GM12801 (cell line): Measurements from ENCODE around the gene KIF1B.

Experiments used
- TF ChIP-seq, protein P1 (sequence below): IDR thresholded peaks from one replicate; pipeline ENCODE4 v1.5.1; 2011; ENCODE audit warnings: control low read depth; ENCODE audit not compliant: insufficient read length; ENCODE audit errors: extremely low read depth

KIF1B gene

DNA sequence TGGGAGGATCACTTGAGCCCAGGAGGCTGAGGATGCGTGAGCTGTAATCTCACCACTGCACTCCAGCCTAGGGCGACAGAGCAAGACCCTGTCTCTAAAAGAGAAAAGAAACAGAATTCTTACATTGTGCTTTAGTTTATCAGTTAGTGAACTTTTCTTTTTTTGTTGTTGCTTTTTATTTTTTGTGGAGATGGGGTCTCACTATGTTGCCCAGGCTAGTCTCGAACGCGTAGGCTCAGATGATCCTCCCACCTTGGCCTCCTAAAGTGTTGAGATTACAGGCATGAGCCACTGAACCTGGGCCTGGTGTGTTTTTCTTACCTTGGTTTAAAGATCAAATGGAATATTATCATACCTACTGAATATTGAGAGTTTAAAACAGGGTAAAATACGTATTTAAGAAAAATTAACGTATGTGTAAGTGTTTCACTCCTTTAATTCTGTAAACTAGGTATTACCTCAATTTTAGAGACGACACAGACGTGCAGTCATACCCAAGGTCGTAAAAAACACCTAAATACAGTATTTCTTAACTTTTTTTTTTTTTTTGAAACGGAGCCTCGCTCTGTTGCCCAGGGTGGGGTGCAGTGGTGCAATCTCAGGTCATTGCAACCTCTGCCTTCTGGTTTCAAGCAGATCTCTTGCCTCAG, 39.6 kb downstream of the KIF1B start:
- TF ChIP-seq, protein P1, sequence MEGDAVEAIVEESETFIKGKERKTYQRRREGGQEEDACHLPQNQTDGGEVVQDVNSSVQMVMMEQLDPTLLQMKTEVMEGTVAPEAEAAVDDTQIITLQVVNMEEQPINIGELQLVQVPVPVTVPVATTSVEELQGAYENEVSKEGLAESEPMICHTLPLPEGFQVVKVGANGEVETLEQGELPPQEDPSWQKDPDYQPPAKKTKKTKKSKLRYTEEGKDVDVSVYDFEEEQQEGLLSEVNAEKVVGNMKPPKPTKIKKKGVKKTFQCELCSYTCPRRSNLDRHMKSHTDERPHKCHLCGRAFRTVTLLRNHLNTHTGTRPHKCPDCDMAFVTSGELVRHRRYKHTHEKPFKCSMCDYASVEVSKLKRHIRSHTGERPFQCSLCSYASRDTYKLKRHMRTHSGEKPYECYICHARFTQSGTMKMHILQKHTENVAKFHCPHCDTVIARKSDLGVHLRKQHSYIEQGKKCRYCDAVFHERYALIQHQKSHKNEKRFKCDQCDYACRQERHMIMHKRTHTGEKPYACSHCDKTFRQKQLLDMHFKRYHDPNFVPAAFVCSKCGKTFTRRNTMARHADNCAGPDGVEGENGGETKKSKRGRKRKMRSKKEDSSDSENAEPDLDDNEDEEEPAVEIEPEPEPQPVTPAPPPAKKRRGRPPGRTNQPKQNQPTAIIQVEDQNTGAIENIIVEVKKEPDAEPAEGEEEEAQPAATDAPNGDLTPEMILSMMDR = no peak

DNA sequence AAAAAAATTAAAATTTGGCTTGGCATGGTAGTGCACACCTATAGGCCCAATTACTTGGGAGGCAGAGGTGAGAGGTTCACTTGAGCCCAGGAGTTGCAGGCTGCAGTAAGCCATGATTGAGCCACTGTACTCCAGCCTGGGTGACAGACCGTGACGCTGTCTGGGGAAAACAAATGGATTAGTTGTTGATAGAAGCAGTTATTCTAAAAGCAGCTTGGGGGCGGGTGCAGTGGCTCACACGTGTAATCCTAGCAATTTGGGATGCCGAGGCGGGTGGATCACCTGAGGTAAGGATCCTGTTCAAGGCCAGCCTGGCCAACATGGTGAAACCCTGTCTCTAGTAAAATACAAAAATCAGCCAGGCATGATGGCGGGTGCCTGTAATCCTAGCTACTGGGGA, 40.3 kb downstream of the KIF1B start:
- TF ChIP-seq, protein P1 = no peak

DNA sequence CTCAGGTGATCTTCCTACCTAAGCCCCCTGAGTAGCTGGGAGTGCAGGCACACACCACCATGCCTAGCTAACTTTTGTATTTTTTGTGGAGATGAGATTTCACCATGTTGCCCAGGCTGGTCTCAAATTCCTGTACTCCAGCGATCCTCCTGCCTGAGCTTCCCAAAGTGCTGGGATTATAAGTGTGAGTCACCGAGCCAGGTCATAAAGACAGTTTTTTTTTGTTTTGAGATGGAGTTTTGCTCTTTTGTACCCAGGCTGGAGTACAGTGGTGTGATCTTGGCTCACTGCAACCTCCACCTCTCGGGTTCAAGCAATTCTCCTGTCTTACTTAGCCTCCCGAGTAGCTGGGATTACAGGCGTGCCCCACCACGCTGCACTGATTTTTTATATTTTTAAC, 42.1 kb downstream of the KIF1B start:
- TF ChIP-seq, protein P1 = no peak

DNA sequence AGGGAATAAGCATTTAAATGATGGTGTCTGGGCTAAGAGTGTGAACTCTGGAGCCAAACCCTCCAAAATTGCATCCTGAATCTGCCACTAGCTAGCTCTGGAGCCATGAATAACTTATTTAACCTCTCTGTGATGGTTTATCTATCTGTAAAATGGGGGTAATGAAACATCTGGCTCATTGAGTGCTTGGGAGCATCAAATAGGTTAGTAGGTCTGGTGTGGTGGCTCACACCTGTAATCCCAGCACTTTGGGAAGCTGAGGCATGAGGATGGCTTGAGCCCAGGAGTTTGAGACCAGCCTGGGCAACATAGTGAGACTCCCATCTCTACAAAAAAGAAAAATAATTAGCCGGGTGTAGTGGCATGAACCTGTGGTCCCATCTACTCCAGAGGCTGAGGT, 42.8 kb downstream of the KIF1B start:
- TF ChIP-seq, protein P1 = no peak

DNA sequence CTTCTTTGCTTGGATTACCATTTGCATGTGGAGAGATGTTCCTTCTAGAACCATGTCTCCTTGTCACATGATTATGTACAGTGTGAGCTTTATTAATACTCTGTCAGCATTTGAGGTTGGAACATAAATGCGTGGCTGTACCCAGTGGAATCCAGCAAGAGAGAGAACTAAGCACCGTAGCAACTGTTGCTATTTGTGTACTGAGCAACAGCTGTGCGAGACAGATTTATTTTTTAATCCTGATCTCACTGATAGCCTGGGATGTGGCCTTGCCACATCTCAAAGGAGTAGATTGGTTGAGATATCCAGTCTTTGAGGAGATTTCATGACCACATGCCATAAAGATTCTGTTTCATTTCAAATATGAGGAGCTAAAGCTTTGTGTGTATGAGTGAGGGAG, 43.4 kb downstream of the KIF1B start:
- TF ChIP-seq, protein P1 = no peak

DNA sequence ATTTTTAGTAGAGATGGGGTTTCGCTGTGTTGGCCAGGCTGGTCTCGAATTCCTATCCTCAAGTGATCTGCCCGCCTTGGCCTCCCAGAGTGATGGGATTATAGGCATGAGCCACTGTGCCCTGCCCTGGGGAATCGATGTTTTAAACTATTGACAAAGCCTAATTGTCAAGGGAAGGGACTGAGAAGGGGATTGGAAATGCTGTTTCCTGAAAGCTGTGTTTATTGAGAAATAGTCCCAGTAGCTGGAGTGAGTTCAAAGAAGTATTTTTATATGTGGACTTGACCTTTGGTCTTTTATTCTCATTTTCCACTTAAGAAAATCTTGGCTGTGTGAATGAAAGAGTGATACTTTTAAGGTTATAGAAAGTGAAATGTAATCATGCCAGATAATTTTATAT, 47.5 kb downstream of the KIF1B start:
- TF ChIP-seq, protein P1 = no peak

DNA sequence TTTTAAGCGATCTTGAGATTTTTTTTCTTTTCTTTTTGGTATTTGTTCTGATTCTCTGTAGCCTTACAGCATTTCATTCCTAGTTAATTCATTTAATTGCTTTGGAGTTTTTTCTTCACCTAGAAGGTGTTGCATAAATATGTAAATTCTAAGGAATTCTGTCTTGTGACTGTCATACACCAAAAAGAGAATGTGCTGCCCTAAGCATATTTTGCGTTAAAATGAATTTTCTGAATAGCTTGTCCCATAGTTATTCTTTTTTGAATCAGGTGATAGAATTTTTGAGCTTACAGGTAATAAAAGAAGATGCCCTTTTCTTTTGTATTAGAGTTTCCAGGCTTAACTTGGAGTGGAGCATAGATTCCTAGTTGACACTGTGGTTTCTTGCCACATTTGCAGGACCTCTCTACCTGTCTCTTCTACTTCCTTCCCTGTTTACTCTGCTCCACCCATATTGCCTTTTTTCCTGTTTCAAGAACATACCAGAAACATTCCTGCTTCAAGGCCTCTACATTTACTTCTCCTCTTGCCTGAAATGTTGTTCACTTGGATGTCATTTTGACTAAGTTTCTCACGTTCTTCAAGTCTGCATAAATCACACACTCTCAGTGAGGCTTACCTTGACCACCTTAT, 53.2 kb downstream of the KIF1B start:
- TF ChIP-seq, protein P1 = no peak
